Suprapubic skin (tissue), 4 donors: ENCODE measurements around the gene GNL2.

Source experiments
- EP300 ChIP-seq: sonication (generic); formaldehyde crosslinking; IDR thresholded peaks from one replicate; pipeline ENCODE4 v1.6.1; 2017; ENCODE audit warnings: antibody characterized with exemption
- POLR2AphosphoS5 ChIP-seq, 3 donors: sonication (generic); formaldehyde crosslinking; IDR thresholded peaks; one replicate each; pipeline ENCODE4 v1.6.1; 2017; ENCODE audit warnings: antibody characterized with exemption in 3 of 3
- TF ChIP-seq, protein P1 (sequence below), 2 donors: fragments of 200-600 bp in 1 of 2; fragments of 450-650 bp in 1 of 2; sonication (generic) in 1 of 2; IDR thresholded peaks; one replicate each; pipeline ENCODE4 v1.5.1; 2016 to 2019; ENCODE audit warnings: antibody characterized with exemption in 2 of 2, mild to moderate bottlenecking in 1 of 2, moderate library complexity in 1 of 2

DNA sequence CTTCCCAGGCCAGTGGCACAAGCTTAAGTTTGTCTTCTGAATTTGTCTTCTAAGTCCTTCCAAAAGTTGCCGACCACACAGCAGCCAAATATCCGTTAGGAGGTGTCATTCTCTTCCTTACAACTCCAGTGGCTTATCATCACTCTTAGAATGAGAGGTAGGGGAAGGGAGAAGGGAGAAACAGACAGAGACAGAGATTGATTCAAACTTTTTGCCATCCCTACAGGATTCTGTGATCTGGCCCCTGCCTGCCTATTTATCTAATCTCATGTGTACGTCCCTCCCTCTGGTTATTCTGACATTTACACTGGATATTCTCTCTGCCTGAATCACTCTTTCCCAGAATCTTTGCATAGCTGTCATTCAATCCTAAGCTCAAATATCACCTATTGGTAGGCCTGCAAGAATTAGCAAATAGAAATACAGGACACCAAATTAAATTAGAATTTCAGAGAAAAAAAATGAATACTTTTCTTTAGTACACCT is 488 bp upstream of the GNL2 start:
- no peak for TF ChIP-seq EP300
- TF ChIP-seq, protein P1, sequence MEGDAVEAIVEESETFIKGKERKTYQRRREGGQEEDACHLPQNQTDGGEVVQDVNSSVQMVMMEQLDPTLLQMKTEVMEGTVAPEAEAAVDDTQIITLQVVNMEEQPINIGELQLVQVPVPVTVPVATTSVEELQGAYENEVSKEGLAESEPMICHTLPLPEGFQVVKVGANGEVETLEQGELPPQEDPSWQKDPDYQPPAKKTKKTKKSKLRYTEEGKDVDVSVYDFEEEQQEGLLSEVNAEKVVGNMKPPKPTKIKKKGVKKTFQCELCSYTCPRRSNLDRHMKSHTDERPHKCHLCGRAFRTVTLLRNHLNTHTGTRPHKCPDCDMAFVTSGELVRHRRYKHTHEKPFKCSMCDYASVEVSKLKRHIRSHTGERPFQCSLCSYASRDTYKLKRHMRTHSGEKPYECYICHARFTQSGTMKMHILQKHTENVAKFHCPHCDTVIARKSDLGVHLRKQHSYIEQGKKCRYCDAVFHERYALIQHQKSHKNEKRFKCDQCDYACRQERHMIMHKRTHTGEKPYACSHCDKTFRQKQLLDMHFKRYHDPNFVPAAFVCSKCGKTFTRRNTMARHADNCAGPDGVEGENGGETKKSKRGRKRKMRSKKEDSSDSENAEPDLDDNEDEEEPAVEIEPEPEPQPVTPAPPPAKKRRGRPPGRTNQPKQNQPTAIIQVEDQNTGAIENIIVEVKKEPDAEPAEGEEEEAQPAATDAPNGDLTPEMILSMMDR (IDR thresholded peaks at IDR 0.05), result no peak
- no peak for TF ChIP-seq POLR2AphosphoS5 (IDR thresholded peaks at IDR 0.05)
